Common myeloid progenitor, CD34-positive (primary cell): Measurements from ENCODE around the gene CAMK4.
"Not testable (repeated sequence)": the region's sequence is repeated elsewhere in the genome, so short reads cannot be mapped to it uniquely, and the experiment has no call there.

Experiments used
- CTCF ChIA-PET: fragments of 350-600 bp; sonication (Branson Sonifier 250); formaldehyde crosslinking; loops from one replicate; lab custom pipeline; 2021; ENCODE audit warnings: antibody characterized with exemption; lab: Charles Lee
- POLR2A ChIA-PET: fragments of 350-600 bp; sonication (Branson Sonifier 250); formaldehyde crosslinking; loops from one replicate; lab custom pipeline; 2021; ENCODE audit warnings: antibody characterized with exemption; lab: Charles Lee
- DNase-seq, 3 donors: peaks; one replicate each; pipeline versions ENCODE4 v3.0.0 to v3.0.0-alpha.2; 2013
- H3K27ac ChIP-seq, 2 experiments: 1 replicate in 1 of 2; 2 replicates in 1 of 2; pipeline ENCODE4 v1.7.0; 2013; ENCODE audit warnings: inconsistent platforms in 2 of 2, low read length in 2 of 2, mild to moderate bottlenecking in 2 of 2, low read depth in 1 of 2, moderate library complexity in 1 of 2; ENCODE audit not compliant: severe bottlenecking in 2 of 2, insufficient read depth in 1 of 2, poor library complexity in 1 of 2
- H3K27me3 ChIP-seq, 5 experiments: replicated peaks in 2 of 5; 1 replicate in 3 of 5; 2 replicates in 2 of 5; pipeline versions ENCODE4 v1.6.1 to v1.7.0; 2013; ENCODE audit warnings: low read length in 4 of 5, mild to moderate bottlenecking in 2 of 5, moderate library complexity in 2 of 5, inconsistent platforms in 1 of 5; ENCODE audit not compliant: insufficient read depth in 5 of 5, control insufficient read depth in 4 of 5
- H3K36me3 ChIP-seq, 4 experiments: 1 replicate in 2 of 4; 2 replicates in 2 of 4; pipeline versions ENCODE4 v1.6.1 to v1.7.0; 2013; ENCODE audit warnings: low read length in 3 of 4, control low read depth in 1 of 4, mild to moderate bottlenecking in 1 of 4; ENCODE audit not compliant: control insufficient read depth in 4 of 4, insufficient read depth in 4 of 4
- H3K4me1 ChIP-seq, 4 experiments: 1 replicate in 3 of 4; 2 replicates in 1 of 4; pipeline versions ENCODE4 v1.6.1 to v1.7.1; 2013; ENCODE audit warnings: low read length in 3 of 4, mild to moderate bottlenecking in 3 of 4, control low read depth in 1 of 4, inconsistent platforms in 1 of 4, moderate library complexity in 1 of 4; ENCODE audit not compliant: control insufficient read depth in 4 of 4, insufficient read depth in 4 of 4; ENCODE audit errors: control extremely low read depth in 1 of 4
- H3K4me3 ChIP-seq, 7 experiments: 1 replicate in 4 of 7; 2 replicates in 3 of 7; pipeline versions ENCODE4 v1.5.1 to v1.7.0; 2013; ENCODE audit warnings: mild to moderate bottlenecking in 7 of 7, low read length in 6 of 7, moderate library complexity in 6 of 7, inconsistent platforms in 2 of 7, low read depth in 2 of 7, control low read depth in 1 of 7; ENCODE audit not compliant: insufficient read depth in 4 of 7, control insufficient read depth in 1 of 7; ENCODE audit errors: extremely low read depth in 1 of 7
- H3K9me3 ChIP-seq, 5 experiments: 1 replicate in 4 of 5; 2 replicates in 1 of 5; pipeline versions ENCODE4 v1.6.1 to v1.7.1; 2013; ENCODE audit warnings: low read length in 4 of 5, mild to moderate bottlenecking in 2 of 5, inconsistent platforms in 1 of 5, low read depth in 1 of 5, moderate library complexity in 1 of 5; ENCODE audit not compliant: control insufficient read depth in 4 of 5, insufficient read depth in 2 of 5; ENCODE audit errors: control extremely low read depth in 1 of 5
- WGBS: methylation state at CpG from one replicate; pipeline ENCODE4 v1.1.5; 2013; ENCODE audit not compliant: insufficient coverage; 5-methylcytosine and 5-hydroxymethylcytosine counted together

CAMK4 gene

DNA sequence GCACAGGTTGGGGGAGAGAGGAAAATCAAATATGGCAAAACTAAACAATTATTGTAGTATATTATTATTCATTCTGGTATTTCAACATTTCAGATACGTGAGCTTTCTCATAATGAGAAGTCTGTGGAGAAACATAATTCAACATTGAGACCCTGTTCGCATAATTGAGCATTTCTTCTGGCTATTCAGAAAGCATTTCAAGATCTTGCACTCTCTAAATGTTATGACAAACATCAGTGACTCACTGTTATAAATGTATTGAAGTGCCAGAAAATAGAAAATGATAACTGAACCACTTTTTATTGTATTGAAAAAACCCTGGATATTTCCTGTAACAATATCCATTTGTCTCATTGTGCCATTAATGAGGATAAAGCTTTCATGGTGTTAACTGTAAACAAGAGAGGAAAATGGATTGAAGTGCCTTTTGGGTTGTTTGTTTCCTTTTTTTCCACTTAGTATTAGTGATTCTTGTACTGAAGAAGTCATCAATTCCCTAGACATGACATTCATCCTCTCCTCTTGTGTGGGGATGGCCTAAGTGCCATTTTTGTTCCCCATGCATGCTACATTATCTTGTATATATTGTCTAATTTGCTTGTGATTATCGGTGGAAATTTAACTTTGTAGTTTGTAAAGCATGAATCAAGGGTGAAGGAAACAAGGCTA, 124.6 kb downstream of the CAMK4 start:
- POLR2A ChIA-PET, result interaction anchor here (0.6 kb wide), 1 partner anchor 191 kb away, joined by 3 read pairs; no protein-coding TSS in a partner anchor

DNA sequence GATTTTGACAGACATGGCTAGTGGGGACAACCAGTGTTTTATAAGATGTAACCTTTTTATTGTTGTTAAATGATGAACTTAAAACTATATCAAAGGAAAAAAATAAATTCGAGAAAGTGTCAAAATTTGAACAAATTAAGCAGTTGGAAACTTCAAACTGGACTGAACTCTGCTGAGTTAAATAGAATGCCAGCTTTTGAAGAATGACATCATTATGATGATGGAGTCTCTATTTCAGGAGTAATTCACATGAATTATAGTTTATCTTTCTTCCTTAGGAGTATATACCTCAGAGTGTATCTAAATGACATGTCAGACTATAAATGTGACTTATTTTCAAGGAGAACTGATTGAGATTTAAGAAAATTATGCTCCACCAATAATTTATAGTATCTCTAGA, 125.2 kb downstream of the CAMK4 start:
- ChIA-PET POLR2A (no interaction called here), CTCF (no interaction called here)
- H3K36me3 ChIP-seq, result no peaks in the 10 kb centered on the region
- no peaks in the 10 kb centered on the region for H3K4me1 ChIP-seq
- H3K27ac ChIP-seq, result no peak overlapping the region
- H3K9me3 ChIP-seq, result no peaks in the 10 kb centered on the region
- WGBS, result 100% methylated on average over 1 of the region's 1 CpG
- DNase-seq, result no peak
- H3K27me3 ChIP-seq, result peaks cover 0 to 2% (median 0%) of the 10 kb centered on the region in 5 experiments
- H3K4me3 ChIP-seq, result no peak overlapping the region

More for the DNA sequence above, 124.6 kb downstream of the CAMK4 start:
- no peaks in the 10 kb centered on the region for H3K9me3 ChIP-seq
- DNase-seq, result no peak
- H3K4me1 ChIP-seq, result no peaks in the 10 kb centered on the region
- H3K4me3 ChIP-seq, result no peak overlapping the region
- CTCF ChIA-PET, result no interaction called here
- H3K27me3 ChIP-seq, result peaks cover 0 to 2% (median 0%) of the 10 kb centered on the region in 5 experiments
- WGBS, result no CpG with 5 or more reads among the region's 3 CpGs
- no peaks in the 10 kb centered on the region for H3K36me3 ChIP-seq
- H3K27ac ChIP-seq, result no peak overlapping the region

DNA sequence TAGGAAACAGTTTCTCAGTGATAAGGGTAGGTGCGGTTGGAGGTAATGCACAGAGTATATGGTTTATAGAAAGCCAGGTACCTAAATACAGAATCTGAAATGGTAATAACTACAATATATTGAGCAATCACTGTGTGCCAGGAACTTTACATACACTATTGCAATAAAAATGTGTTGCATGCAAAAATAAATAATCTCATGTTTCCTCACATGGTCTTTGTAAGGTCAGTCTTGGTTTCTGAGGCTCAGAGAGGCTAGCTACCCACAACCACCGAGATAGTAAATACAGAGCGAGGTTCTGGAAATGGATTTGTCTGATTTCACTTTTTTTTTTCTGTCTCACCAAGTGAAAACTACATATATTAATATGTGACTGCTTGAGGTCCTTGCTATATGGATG, 128.9 kb downstream of the CAMK4 start:
- no peak for DNase-seq
- no CpG with 5 or more reads among the region's 3 CpGs for WGBS
- H3K4me1 ChIP-seq, result no peaks in the 10 kb centered on the region
- POLR2A ChIA-PET, result no interaction called here
- no peak overlapping the region for H3K27ac ChIP-seq
- CTCF ChIA-PET, result no interaction called here
- H3K9me3 ChIP-seq, result no peaks in the 10 kb centered on the region
- H3K4me3 ChIP-seq, result no peak overlapping the region
- no peaks in the 10 kb centered on the region for H3K36me3 ChIP-seq
- H3K27me3 ChIP-seq, result no peaks in the 10 kb centered on the region

DNA sequence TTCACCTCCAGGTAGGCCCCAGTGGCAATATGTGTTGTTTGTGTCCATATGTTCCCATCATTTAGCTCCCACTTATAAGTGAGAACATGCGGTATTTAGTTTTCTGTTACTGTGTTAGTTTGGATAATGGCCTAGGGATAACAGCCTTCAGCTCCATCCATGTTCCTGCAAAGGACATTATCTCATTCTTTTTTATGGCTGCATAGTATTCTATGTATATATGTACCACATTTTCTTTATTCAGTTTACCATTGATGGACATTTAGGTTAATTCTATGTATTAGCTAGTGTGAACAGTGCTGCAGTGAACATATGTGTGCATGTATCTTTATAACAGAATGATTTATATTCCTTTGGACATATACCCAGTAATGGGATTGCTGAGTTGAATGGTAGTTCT, 134.5 kb downstream of the CAMK4 start:
- H3K36me3 ChIP-seq, H3K27ac ChIP-seq, POLR2A ChIA-PET, CTCF ChIA-PET, H3K4me1 ChIP-seq, H3K4me3 ChIP-seq, H3K9me3 ChIP-seq, DNase-seq, H3K27me3 ChIP-seq: not testable (repeated sequence)
- no CpG with 5 or more reads among the region's 1 CpG for WGBS

DNA sequence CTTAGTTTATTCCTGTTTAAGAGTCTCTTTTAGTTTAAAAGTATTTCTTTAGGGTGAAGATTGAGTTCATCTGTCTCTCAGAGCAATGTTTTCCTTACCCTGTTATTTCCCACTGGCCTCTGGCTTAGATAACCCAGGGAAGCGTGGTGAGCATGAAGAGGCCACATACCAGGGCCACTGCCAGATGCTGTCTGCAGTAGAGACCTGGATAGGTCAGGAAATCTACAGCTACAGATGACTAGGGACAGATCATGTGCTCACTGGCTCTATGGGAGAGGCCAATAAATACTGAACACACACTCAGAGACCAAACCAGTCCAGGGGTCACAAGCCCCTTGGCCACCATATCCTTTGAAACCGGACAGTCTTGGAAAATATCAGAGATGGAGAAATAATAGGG, 136.0 kb downstream of the CAMK4 start:
- H3K27me3 ChIP-seq, result no peaks in the 10 kb centered on the region
- DNase-seq, result no peak
- ChIA-PET CTCF (no interaction called here), POLR2A (no interaction called here)
- WGBS, result 40% methylated on average over 1 of the region's 2 CpGs
- H3K4me1 ChIP-seq, result no peaks in the 10 kb centered on the region
- no peaks in the 10 kb centered on the region for H3K36me3 ChIP-seq
- H3K27ac ChIP-seq, result no peak overlapping the region
- no peaks in the 10 kb centered on the region for H3K9me3 ChIP-seq
- H3K4me3 ChIP-seq, result no peak overlapping the region

DNA sequence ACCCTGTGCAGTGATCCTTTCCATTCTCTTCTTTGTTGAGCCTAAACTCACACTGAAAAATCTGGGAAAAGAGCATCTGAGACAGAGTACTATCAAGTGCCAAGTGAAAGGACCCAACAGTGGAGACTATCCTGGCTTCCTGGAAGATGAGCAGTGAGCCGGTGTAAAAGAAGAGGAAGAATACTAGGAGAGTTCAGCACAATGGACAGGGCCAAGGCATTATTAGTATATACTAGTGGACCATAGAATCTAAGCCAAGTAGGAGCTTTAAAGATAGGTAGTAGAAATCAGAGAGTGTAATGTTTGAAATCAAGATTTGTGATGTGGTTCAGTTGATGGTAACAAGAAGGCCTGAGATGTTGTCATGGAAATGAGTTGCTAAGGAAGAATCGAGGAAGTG, 140.8 kb downstream of the CAMK4 start:
- CTCF ChIA-PET, result no interaction called here
- POLR2A ChIA-PET, result no interaction called here

DNA sequence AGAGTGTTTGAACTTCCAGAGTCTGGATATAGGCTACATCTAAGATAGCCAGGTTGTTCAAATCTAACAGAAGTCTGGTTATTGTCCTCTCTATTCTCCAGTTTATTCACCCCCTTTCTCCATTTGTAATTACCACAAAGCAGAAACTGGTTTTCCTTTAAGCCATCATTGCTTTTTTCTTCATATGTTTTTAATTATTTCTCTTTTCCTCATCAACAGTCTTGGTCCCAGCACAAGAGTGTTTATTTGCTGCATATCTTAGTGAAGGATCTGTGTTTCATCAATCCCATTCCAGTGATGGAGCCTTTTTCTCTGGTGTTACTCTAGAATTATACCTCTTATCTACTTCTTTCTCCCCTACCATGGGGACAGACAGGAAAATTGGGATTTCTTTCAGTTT, 142.2 kb downstream of the CAMK4 start:
- POLR2A ChIA-PET, result no interaction called here
- Histone ChIP-seq H3K4me1 (no peaks in the 10 kb centered on the region), H3K27me3 (no peaks in the 10 kb centered on the region), H3K36me3 (no peaks in the 10 kb centered on the region), H3K27ac (no peak overlapping the region), H3K9me3 (peaks cover 0 to 1% (median 0%) of the 10 kb centered on the region in 5 experiments), H3K4me3 (no peak overlapping the region)
- no peak for DNase-seq
- CTCF ChIA-PET, result no interaction called here

More for the DNA sequence above, 140.8 kb downstream of the CAMK4 start:
- H3K4me1 ChIP-seq, result no peaks in the 10 kb centered on the region
- no peaks in the 10 kb centered on the region for H3K27me3 ChIP-seq
- WGBS, result 85% methylated on average over 2 of the region's 2 CpGs
- H3K9me3 ChIP-seq, result no peaks in the 10 kb centered on the region
- DNase-seq, result no peak
- H3K4me3 ChIP-seq, result no peak overlapping the region
- H3K27ac ChIP-seq, result no peak overlapping the region
- no peaks in the 10 kb centered on the region for H3K36me3 ChIP-seq
